CD14-positive monocyte (primary cell): ENCODE results near the gene TRDN. TPM values are rescaled to one million over a fixed set of nuclear protein-coding genes. Genes with fewer than 3 reads are reported as not detected.

Experiments
- DNase-seq, 3 donors: peaks; one replicate each; pipeline ENCODE4 v3.0.0-alpha.2; 2011 to 2022
- H2AFZ ChIP-seq: 2 replicates; pipeline ENCODE4 v1.6.0; 2012; ENCODE audit warnings: mild to moderate bottlenecking, low read depth, low read length, inconsistent platforms; ENCODE audit not compliant: insufficient read depth, poor library complexity, severe bottlenecking
- H3K27ac ChIP-seq, 2 donors: 1 replicate in 1 of 2; 2 replicates in 1 of 2; pipeline ENCODE4 v1.5.1; 2012 to 2013; ENCODE audit warnings: low read length in 2 of 2, control low read depth in 1 of 2, inconsistent platforms in 1 of 2, low read depth in 1 of 2, mild to moderate bottlenecking in 1 of 2
- H3K27me3 ChIP-seq, 2 donors: one replicate each; pipeline versions ENCODE4 v1.6.0 to v1.6.1; 2011 to 2013; ENCODE audit warnings: low read length in 2 of 2; ENCODE audit not compliant: control insufficient read depth in 2 of 2, insufficient read depth in 2 of 2
- H3K36me3 ChIP-seq, 2 donors: replicated peaks in 1 of 2; 1 replicate in 1 of 2; 2 replicates in 1 of 2; pipeline versions ENCODE4 v1.5.1 to v1.6.1; 2012 to 2013; ENCODE audit warnings: low read length in 2 of 2, control low read depth in 1 of 2, inconsistent platforms in 1 of 2, mild to moderate bottlenecking in 1 of 2; ENCODE audit not compliant: insufficient read depth in 2 of 2, control insufficient read depth in 1 of 2
- H3K4me1 ChIP-seq, 2 donors: 1 replicate in 1 of 2; 2 replicates in 1 of 2; pipeline versions ENCODE4 v1.5.1 to v1.6.1; 2012 to 2013; ENCODE audit warnings: low read length in 2 of 2, control low read depth in 1 of 2, inconsistent platforms in 1 of 2, mild to moderate bottlenecking in 1 of 2, moderate library complexity in 1 of 2; ENCODE audit not compliant: insufficient read depth in 2 of 2, control insufficient read depth in 1 of 2
- H3K4me2 ChIP-seq: replicated peaks from 2 replicates; pipeline ENCODE3; 2012; ENCODE audit warnings: low read length, moderate library complexity, mild to moderate bottlenecking; ENCODE audit not compliant: poor library complexity, severe bottlenecking; ENCODE audit errors: extremely low read depth
- H3K4me3 ChIP-seq, 3 experiments: fragments of 200-600 bp in 1 of 3; sonication (generic) in 1 of 3; replicated peaks in 1 of 3; 1 replicate in 2 of 3; 2 replicates in 1 of 3; pipeline ENCODE4 v1.5.1; 2011 to 2013; ENCODE audit warnings: low read length in 3 of 3, mild to moderate bottlenecking in 3 of 3, control low read depth in 2 of 3, low read depth in 2 of 3, inconsistent platforms in 1 of 3, moderate library complexity in 1 of 3
- H3K79me2 ChIP-seq: 2 replicates; pipeline ENCODE4 v1.6.0; 2012; ENCODE audit warnings: mild to moderate bottlenecking, control low read depth, inconsistent platforms, low read length, moderate library complexity; ENCODE audit not compliant: insufficient read depth
- H3K9ac ChIP-seq: 2 replicates; pipeline ENCODE4 v1.6.0; 2017; ENCODE audit warnings: low read length, mild to moderate bottlenecking; ENCODE audit not compliant: insufficient read depth, poor library complexity, severe bottlenecking
- H3K9me3 ChIP-seq, 2 donors: replicated peaks in 1 of 2; 1 replicate in 1 of 2; 2 replicates in 1 of 2; pipeline versions ENCODE4 v1.5.1 to v1.6.1; 2012 to 2013; ENCODE audit warnings: low read length in 2 of 2, control low read depth in 1 of 2; ENCODE audit not compliant: control insufficient read depth in 1 of 2, insufficient read depth in 1 of 2
- H4K20me1 ChIP-seq: 2 replicates; pipeline ENCODE4 v1.6.0; 2012; ENCODE audit warnings: mild to moderate bottlenecking, low read length, control low read depth, moderate library complexity; ENCODE audit not compliant: insufficient read depth
- H3K27ac Mint-ChIP-seq, 7 donors: one replicate each; pipeline ENCODE4 v1.8.0; 2020; ENCODE audit warnings: mild to moderate bottlenecking in 7 of 7, mixed read lengths in 7 of 7, moderate library complexity in 6 of 7, inconsistent platforms in 2 of 7
- H3K27me3 Mint-ChIP-seq, 3 donors: one replicate each; pipeline ENCODE4 v1.8.0; 2021 to 2022; ENCODE audit warnings: low read depth in 3 of 3, mild to moderate bottlenecking in 3 of 3, mixed read lengths in 3 of 3, moderate library complexity in 3 of 3, inconsistent platforms in 1 of 3
- H3K36me3 Mint-ChIP-seq, 2 donors: one replicate each; pipeline ENCODE4 v1.8.0; 2020; ENCODE audit warnings: mixed read lengths in 2 of 2, inconsistent platforms in 1 of 2, mild to moderate bottlenecking in 1 of 2
- H3K4me1 Mint-ChIP-seq: one replicate; pipeline ENCODE4 v1.8.0; 2020; ENCODE audit warnings: mild to moderate bottlenecking, mixed read lengths
- H3K4me3 Mint-ChIP-seq, 2 donors: one replicate each; pipeline ENCODE4 v1.8.0; 2020; ENCODE audit warnings: mild to moderate bottlenecking in 2 of 2, mixed read lengths in 2 of 2, moderate library complexity in 1 of 2
- H3K9me3 Mint-ChIP-seq, 7 donors: one replicate each; pipeline ENCODE4 v1.8.0; 2020 to 2022; ENCODE audit warnings: mixed read lengths in 7 of 7, mild to moderate bottlenecking in 6 of 7, moderate library complexity in 6 of 7, inconsistent platforms in 2 of 7
- WGBS: methylation state at CpG from one replicate; pipeline ENCODE4 v1.1.5; 2013; ENCODE audit warnings: missing lambda C conversion rate; ENCODE audit not compliant: insufficient coverage; 5-methylcytosine and 5-hydroxymethylcytosine counted together
- intact Hi-C, 2 donors: fragments of 100-400 bp; cut with micrococcal nuclease; formaldehyde crosslinking; loops; one replicate each; pipeline versions ENCODE4 v1.15.0 to v1.15.1; 2023
- polyA plus RNA-seq, 3 donors: library from polyadenylated mRNA; depleted of rRNA in 1 of 3; unstranded in 2 of 3; stranded (reverse) in 1 of 3; fragments of 300-500 nt in 2 of 3; fragments of >200 nt in 1 of 3; fragmentation: Illumina TruSeq in 2 of 3; gene quantifications; 1 replicate in 2 of 3; 2 replicates in 1 of 3; pipeline ENCODE4 v1.2.3, GENCODE V29; 2012 to 2021
- TF ChIP-seq, protein P1 (sequence below): fragments of 200-600 bp; IDR thresholded peaks from one replicate; pipeline ENCODE4 v1.8.0; 2022; ENCODE audit warnings: antibody characterized with exemption, mild to moderate bottlenecking

TRDN gene
- polyA plus RNA-seq, 3 donors = not detected

DNA sequence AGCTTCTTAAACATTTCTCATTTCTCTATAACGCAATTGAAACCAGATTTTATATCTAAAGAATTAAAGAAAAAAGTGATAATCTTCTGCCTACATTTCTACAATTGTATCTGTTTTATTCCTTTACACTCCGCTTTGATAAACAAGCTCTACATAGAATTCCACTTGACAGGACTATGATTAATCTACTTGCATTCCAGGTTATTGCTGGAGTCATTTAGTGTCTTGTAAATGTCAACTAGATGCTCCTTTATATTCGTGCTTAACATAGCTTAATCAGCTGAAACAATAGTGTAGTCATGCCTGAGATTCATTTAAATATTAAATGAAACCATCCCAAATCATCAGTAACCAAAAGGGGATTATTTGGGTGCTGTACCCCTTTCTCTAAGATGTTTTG is 284.0 kb downstream of the TRDN start:
- intact Hi-C loops = no loop called here
- TF ChIP-seq, protein P1, sequence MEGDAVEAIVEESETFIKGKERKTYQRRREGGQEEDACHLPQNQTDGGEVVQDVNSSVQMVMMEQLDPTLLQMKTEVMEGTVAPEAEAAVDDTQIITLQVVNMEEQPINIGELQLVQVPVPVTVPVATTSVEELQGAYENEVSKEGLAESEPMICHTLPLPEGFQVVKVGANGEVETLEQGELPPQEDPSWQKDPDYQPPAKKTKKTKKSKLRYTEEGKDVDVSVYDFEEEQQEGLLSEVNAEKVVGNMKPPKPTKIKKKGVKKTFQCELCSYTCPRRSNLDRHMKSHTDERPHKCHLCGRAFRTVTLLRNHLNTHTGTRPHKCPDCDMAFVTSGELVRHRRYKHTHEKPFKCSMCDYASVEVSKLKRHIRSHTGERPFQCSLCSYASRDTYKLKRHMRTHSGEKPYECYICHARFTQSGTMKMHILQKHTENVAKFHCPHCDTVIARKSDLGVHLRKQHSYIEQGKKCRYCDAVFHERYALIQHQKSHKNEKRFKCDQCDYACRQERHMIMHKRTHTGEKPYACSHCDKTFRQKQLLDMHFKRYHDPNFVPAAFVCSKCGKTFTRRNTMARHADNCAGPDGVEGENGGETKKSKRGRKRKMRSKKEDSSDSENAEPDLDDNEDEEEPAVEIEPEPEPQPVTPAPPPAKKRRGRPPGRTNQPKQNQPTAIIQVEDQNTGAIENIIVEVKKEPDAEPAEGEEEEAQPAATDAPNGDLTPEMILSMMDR = no peak

DNA sequence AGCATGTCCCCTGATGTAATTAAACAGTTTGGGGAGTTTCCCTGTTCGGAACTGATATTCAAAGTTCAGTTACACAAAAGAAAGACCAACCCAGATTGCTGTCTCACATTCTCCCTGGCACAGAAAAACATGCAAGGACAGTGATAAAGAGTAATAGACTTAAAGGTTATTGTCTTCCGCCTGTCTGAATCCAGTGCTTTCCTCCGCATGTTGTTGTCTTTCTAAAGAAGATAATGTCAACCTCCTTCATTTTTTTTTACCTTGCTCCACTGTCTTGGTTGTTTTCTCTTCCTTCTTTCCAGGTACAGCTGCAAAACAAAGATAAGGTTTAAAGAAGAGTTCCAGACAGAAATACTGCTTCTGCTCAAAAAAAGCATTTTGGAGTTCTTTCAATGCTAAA is 284.5 kb downstream of the TRDN start:
- no peaks in the 10 kb centered on the region for H3K4me1 ChIP-seq
- no CpG with 5 or more reads among the region's 3 CpGs for WGBS
- intact Hi-C loops = no loop called here
- no peaks in the 10 kb centered on the region for H3K9me3 ChIP-seq
- DNase-seq = no peak
- no peaks in the 10 kb centered on the region for H4K20me1 ChIP-seq
- H3K9ac ChIP-seq = no peak overlapping the region
- Mint-ChIP-seq H3K27me3 (no peaks in the 10 kb centered on the region), H3K36me3 (no peaks in the 10 kb centered on the region), H3K27ac (no peak overlapping the region), H3K9me3 (no peaks in the 10 kb centered on the region), H3K4me3 (no peak overlapping the region), H3K4me1 (no peaks in the 10 kb centered on the region)
- no peak overlapping the region for H3K4me2 ChIP-seq
- no peaks in the 10 kb centered on the region for H3K79me2 ChIP-seq
- no peak overlapping the region for H2AFZ ChIP-seq
- no peak overlapping the region for H3K4me3 ChIP-seq
- H3K27ac ChIP-seq = no peak overlapping the region
- no peaks in the 10 kb centered on the region for H3K36me3 ChIP-seq
- H3K27me3 ChIP-seq = no peaks in the 10 kb centered on the region
- TF ChIP-seq, protein P1 = no peak

More for the DNA sequence above, 284.0 kb downstream of the TRDN start:
- Mint-ChIP-seq H3K4me3 (no peak overlapping the region), H3K4me1 (no peaks in the 10 kb centered on the region), H3K9me3 (no peaks in the 10 kb centered on the region), H3K27me3 (no peaks in the 10 kb centered on the region), H3K27ac (no peak overlapping the region), H3K36me3 (no peaks in the 10 kb centered on the region)
- H3K4me2 ChIP-seq = no peak overlapping the region
- no peaks in the 10 kb centered on the region for H3K4me1 ChIP-seq
- no peak overlapping the region for H3K4me3 ChIP-seq
- no peak overlapping the region for H3K9ac ChIP-seq
- WGBS = no CpG with 5 or more reads among the region's 3 CpGs
- H3K27ac ChIP-seq = no peak overlapping the region
- no peaks in the 10 kb centered on the region for H3K9me3 ChIP-seq
- no peaks in the 10 kb centered on the region for H3K36me3 ChIP-seq
- no peak for DNase-seq
- H2AFZ ChIP-seq = no peak overlapping the region
- no peaks in the 10 kb centered on the region for H4K20me1 ChIP-seq
- H3K27me3 ChIP-seq = no peaks in the 10 kb centered on the region
- H3K79me2 ChIP-seq = no peaks in the 10 kb centered on the region
